GM19463 (cell line): Measurements from ENCODE around the gene PMFBP1.

Experiments
- ATAC-seq: cut with Tn5 transposase; IDR thresholded peaks from one replicate; pipeline ENCODE4 v1.9.1; 2021; ENCODE audit warnings: mild to moderate bottlenecking, moderate library complexity; ENCODE audit not compliant: unreplicated experiment

PMFBP1 gene

GRCh38 chr16:72131036-72131435 lies 40.9 kb downstream of the PMFBP1 start:
- no peak for ATAC-seq

- no peak for ATAC-seq
Observed at GRCh38 chr16:72129976-72130656, 41.8 kb downstream of the PMFBP1 start.

DNA sequence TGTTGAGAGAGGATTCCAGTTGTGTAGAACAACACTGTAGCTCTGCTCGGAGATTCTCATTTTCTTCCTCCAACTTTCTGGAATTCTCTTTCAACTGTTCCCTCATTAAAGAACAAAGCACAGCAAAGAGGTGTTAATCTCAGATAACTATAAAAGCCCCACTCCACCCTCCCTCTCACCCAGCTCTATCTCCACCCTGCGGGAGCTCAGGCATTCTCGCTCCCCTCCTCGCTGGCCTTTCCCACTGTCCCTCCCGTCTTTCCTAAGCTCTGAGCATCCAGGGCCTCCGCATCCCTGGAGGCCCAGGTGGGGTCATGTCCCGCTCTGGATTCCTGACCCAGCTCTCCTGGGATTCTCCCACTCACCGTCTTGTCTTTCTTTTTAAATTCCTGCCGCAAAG lies 43.3 kb downstream of the PMFBP1 start:
- no peak for ATAC-seq

DNA sequence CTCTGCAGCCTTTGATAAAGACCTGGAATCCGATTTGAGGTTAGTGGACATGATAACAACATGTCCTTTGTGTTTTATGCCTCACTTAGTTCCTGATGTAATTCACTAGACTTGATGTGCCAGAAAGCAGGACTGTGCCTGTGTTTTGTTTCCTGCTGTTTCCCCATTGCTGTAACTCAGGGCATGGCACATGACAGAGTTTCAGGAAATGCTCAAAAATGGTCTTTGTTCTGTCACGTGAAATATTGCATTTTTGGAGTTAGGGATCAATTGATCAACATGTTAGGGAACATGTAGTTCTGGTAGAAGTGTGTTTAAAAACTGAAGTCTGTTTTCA lies 45.6 kb downstream of the PMFBP1 start:
- ATAC-seq, result no peak

- no peak for ATAC-seq
Observed at GRCh38 chr16:72125635-72126428, 46.1 kb downstream of the PMFBP1 start.

GRCh38 chr16:72124761-72125634 lies 47.0 kb downstream of the PMFBP1 start:
- no peak for ATAC-seq

DNA sequence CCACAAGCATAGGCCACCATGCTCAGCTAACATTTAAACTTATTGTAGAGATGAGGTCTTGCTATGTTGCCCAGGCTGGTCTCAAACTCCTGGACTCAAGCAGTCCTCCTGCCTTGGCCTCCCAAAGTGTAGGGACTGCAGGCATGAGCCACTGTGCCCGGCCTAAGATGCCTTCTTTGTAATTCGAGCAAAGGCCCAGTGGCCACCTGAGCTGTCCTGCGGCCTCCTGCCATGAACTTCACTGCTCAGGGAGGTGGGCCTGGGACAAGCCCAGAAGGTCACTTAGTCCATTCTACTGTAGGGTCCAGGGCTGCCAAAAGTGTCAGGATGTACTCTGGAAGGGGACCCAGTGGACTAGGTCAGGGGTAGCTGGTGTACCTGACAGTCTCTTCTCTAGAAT lies 47.8 kb downstream of the PMFBP1 start:
- no peak for ATAC-seq

DNA sequence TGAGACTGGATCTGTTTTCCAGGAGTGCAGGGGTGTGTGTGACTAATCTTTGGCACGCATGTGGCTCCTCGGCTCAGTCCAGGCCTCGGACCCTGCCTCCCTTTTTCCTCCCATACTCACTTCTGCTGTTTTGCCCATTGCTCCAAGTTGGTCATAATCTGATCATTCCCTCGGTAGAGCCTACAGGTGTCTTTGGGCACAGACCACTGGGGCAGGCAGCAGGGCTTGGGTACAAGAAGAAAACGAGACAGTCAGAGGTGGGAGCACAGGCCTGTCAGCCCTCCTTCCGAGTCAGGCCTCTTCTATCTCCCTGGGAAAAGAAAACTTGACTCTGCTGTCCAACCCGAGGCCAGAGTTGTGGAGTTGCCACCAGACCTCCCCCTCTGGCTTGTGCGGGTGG lies 48.5 kb downstream of the PMFBP1 start:
- no peak for ATAC-seq

GRCh38 chr16:72122916-72123315 lies 49.0 kb downstream of the PMFBP1 start:
- no peak for ATAC-seq

DNA sequence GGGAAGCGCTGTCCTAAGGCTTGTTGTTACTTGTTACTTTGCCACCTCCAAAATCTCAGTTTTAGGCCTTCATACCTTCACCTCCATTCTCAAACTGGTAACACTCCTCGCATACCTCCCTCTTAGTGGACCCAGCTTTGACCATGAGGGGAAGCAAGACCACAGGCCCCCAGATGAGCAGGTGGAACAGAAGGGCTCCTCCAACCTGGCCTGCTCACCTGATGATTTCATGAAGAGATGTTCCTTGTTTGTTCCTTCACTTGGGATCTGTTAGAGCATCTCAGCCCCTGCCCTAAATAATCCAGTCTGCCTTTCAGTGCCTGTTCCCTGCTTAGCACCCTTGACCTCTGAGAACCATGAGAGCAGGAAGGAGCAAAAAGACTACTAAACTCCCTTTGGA lies 49.6 kb downstream of the PMFBP1 start:
- no peak for ATAC-seq

- no peak for ATAC-seq
Observed at GRCh38 chr16:72120026-72120425, 51.9 kb downstream of the PMFBP1 start.

DNA sequence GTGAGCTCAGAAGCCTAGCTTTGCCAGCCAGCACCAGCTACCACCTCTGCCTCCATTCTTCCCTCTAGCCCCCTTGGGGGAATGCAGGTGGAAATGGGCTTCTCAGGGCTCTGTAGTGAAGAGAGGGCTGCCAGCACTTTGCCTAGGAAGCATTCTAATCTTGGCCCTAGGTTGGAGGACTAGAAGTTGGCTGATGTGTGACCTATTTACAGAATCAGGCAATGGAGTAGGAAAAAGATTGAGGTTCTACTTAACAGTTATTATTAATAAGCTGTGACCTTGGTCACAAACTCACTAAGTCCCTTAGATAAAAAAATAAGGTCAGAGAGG lies 58.4 kb downstream of the PMFBP1 start:
- ATAC-seq, result no peak

- ATAC-seq, result no peak
Observed at GRCh38 chr16:72112906-72113615, 58.9 kb downstream of the PMFBP1 start.

DNA sequence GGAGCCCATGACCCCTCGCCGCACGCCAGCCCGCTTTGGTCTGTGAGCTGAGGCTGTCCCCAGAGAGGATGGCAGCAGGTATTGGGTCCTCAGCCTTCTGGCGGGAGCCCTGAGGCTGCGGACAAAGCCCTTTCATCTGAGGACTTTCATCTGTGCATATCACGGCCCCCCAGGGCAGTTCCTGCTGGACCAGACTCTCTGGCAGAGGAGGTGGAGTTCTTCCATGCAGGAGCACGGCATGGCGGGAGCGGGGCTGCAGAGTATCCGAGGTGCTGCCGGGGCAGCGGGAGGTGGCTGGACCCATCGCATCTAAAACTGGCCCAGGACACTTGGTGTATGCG lies 59.5 kb downstream of the PMFBP1 start:
- no peak for ATAC-seq

DNA sequence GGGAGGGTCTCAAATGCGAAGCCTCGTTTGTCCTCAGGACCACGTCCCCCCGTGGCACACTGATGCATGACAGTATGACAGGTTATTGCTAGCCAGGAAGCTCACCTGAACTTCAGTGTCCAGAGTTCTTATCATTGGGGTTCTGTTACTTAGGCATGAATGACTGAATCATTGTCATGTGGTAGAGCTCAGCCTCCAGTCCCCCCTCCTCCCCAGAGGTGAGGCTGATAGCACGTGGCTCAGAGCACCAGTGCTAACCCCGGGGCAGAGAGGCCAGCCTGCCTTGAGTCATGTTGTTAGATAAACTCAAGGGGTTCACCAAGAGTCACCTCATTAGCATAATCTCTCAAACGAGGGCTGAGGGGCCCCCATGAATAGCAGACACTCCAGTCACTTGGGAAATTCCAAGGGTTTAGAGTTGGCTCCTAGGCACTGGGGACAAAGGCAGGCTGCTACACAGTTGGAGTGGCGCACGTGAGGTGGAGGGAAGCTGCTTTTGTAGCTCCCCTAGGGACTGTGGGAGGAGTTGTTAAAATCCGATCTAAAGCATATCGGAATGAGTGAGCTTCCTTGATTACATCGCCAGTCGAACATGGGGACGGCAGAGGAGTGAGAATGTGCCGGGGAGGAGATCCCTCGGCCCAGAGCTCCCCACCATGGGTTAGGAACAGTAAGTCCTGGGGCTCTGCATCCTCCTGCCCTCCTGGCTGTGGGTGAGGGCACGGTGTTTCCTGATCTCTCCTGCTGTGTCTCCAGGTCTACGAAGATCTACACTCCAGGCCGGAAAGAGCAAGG lies 60.1 kb downstream of the PMFBP1 start:
- no peak for ATAC-seq

- ATAC-seq, result no peak
Observed at GRCh38 chr16:72110662-72111615, 61.0 kb downstream of the PMFBP1 start.

GRCh38 chr16:72109966-72110530 lies 61.9 kb downstream of the PMFBP1 start:
- ATAC-seq, result no peak

GRCh38 chr16:72109300-72109699 lies 62.7 kb downstream of the PMFBP1 start:
- no peak for ATAC-seq
